ENCODE results near the gene HOOK1. TPM values are rescaled to one million over a fixed set of nuclear protein-coding genes. Genes with fewer than 3 reads are reported as not detected.

Gene HOOK1
- total RNA-seq, 1 experiment from 2014 or later, result 0.57 TPM

- DNase-seq (ENCODE audit: low read depth, low spot score) (no peak), ATAC-seq (no peak)
- ChIA-PET POLR2A (no interaction called here), CTCF (no interaction called here)
- TF ChIP-seq SIN3A (IDR thresholded peaks at IDR 0.05; ENCODE audit: borderline replicate concordance, insufficient read depth, low read depth, low read length) (no peak), TCF7L2 (IDR thresholded peaks at IDR 0.05; ENCODE audit: low read depth, low read length) (no peak), POLR2AphosphoS5 (IDR thresholded peaks at IDR 0.05; ENCODE audit: low read depth, low read length) (no peak), CTCF (IDR thresholded peaks at IDR 0.05) (no peak)
- Histone ChIP-seq H3K36me3 (ENCODE audit: control insufficient read depth, insufficient read depth, low read length) (no peaks in the 10 kb centered on the region), H3K27me3 (ENCODE audit: control insufficient read depth, insufficient read depth, low read length) (no peaks in the 10 kb centered on the region), H3K4me3 (ENCODE audit: low read depth in 2 of 2, low read length in 2 of 2) (no peak overlapping the region), H3K9me3 (ENCODE audit: control insufficient read depth, insufficient read depth, low read depth, low read length) (no peaks in the 10 kb centered on the region), H3K4me1 (ENCODE audit: control insufficient read depth, insufficient read depth, low read length) (no peaks in the 10 kb centered on the region), H3K27ac (ENCODE audit: low read length) (no peak overlapping the region)
- in situ Hi-C loops (cut with HindIII; ENCODE audit: low pct_unique_long_range_greater_than_20kb, low sequenced_read_pairs) (no loop called here), intact Hi-C loops (cut with micrococcal nuclease; ENCODE audit: unreplicated experiment) (no loop called here)
- no TSS peak for BruUV-seq (replicated peaks)
Measured at GRCh38 chr1:59766227-59766855, 48.4 kb upstream of the HOOK1 start.

GRCh38 chr1:59767119-59767518, 47.6 kb upstream of the HOOK1 start:
- in situ Hi-C loops (cut with HindIII; ENCODE audit: low pct_unique_long_range_greater_than_20kb, low sequenced_read_pairs), result no loop called here
- intact Hi-C loops (cut with micrococcal nuclease; ENCODE audit: unreplicated experiment), result no loop called here

More at GRCh38 chr1:59767119-59767518, 47.6 kb upstream of the HOOK1 start:
- DNase-seq (ENCODE audit: low read depth, low spot score) (no peak), ATAC-seq (no peak)
- CTCF ChIA-PET, result no interaction called here
- Histone ChIP-seq H3K4me3 (ENCODE audit: low read depth in 2 of 2, low read length in 2 of 2) (no peak overlapping the region), H3K27me3 (ENCODE audit: control insufficient read depth, insufficient read depth, low read length) (no peaks in the 10 kb centered on the region), H3K4me1 (ENCODE audit: control insufficient read depth, insufficient read depth, low read length) (no peaks in the 10 kb centered on the region), H3K27ac (ENCODE audit: low read length) (no peak overlapping the region), H3K9me3 (ENCODE audit: control insufficient read depth, insufficient read depth, low read depth, low read length) (no peaks in the 10 kb centered on the region), H3K36me3 (ENCODE audit: control insufficient read depth, insufficient read depth, low read length) (no peaks in the 10 kb centered on the region)
- BruUV-seq (replicated peaks), result no TSS peak
- POLR2A ChIA-PET, result no interaction called here
- TF ChIP-seq REST (IDR thresholded peaks at IDR 0.05; ENCODE audit: insufficient read depth in 1 of 2, low read depth in 2 of 2, low read length in 1 of 2) (no peak), TCF7L2 (IDR thresholded peaks at IDR 0.05; ENCODE audit: low read depth, low read length) (no peak), CTCF (IDR thresholded peaks at IDR 0.05) (no peak), POLR2AphosphoS5 (IDR thresholded peaks at IDR 0.05; ENCODE audit: low read depth, low read length) (no peak), SIN3A (IDR thresholded peaks at IDR 0.05; ENCODE audit: borderline replicate concordance, insufficient read depth, low read depth, low read length) (no peak)
